AG04449 (cell line): Measurements from ENCODE around the gene GRAMD4.
"Not testable (repeated sequence)": the region's sequence is repeated elsewhere in the genome, so short reads cannot be mapped to it uniquely, and the experiment has no call there.

Experiments
- CTCF ChIA-PET: fragments of 350-600 bp; formaldehyde crosslinking; extraction: SDS; loops from one replicate; lab custom pipeline; 2021; ENCODE audit warnings: antibody characterized with exemption; lab: Yijun Ruan, JAX
- POLR2A ChIA-PET: fragments of 400-600, 350-600 bp; formaldehyde crosslinking; extraction: SDS; loops from one replicate; lab custom pipeline; 2020; ENCODE audit warnings: antibody characterized with exemption, inconsistent platforms; lab: Yijun Ruan, JAX
- DNase-seq: peaks from one replicate; pipeline ENCODE4 v3.0.0-alpha.2; 2010; ENCODE audit warnings: low read depth, low spot score
- H3K4me3 ChIP-seq: 2 replicates; pipeline ENCODE4 v1.5.1; 2011; ENCODE audit warnings: low read depth, mild to moderate bottlenecking, control low read depth, low read length
- TF ChIP-seq, protein P1 (sequence below): IDR thresholded peaks from one replicate; pipeline ENCODE4 v1.5.1; 2011; ENCODE audit warnings: mild to moderate bottlenecking, moderate library complexity, low read length, control low read depth, inconsistent platforms; ENCODE audit not compliant: insufficient read depth; ENCODE audit errors: missing control alignments

Gene GRAMD4

DNA sequence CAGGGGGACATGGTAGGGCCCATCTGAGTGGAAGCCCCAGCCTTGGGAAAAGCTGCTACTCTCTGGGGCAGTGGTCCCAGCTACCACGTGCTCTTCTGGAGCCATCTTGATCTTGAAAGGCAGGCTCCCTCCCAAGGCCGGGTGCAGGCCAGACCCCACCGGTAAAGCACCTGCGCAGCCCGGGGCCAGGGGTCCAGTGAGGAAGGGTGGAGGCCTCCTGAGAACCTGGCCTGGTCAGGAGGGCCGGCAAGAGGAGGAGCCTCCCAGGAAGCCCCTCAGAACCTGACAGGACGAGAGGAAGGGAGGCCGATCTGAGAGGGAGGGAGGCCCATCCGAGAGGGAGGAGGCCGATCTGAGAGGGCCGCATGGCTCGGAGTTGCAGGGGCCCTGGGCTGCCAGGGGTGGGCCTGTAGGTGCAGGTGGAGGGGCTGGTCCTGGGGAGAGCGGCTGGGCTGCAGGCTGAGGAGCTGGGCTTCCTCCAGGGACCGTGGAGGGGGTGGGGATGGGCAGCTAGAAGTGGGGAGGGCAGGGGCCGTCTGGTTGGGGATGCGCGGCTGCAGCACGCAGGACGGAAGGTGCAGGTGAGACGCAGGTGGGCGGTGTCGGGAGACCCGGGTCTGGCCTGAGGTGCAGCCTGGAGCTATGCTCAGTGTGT is 529 bp downstream of the GRAMD4 start:
- CTCF ChIA-PET: no interaction called here
- TF ChIP-seq, protein P1, sequence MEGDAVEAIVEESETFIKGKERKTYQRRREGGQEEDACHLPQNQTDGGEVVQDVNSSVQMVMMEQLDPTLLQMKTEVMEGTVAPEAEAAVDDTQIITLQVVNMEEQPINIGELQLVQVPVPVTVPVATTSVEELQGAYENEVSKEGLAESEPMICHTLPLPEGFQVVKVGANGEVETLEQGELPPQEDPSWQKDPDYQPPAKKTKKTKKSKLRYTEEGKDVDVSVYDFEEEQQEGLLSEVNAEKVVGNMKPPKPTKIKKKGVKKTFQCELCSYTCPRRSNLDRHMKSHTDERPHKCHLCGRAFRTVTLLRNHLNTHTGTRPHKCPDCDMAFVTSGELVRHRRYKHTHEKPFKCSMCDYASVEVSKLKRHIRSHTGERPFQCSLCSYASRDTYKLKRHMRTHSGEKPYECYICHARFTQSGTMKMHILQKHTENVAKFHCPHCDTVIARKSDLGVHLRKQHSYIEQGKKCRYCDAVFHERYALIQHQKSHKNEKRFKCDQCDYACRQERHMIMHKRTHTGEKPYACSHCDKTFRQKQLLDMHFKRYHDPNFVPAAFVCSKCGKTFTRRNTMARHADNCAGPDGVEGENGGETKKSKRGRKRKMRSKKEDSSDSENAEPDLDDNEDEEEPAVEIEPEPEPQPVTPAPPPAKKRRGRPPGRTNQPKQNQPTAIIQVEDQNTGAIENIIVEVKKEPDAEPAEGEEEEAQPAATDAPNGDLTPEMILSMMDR: no peak
- H3K4me3 ChIP-seq: no peak overlapping the region
- DNase-seq: no peak
- POLR2A ChIA-PET: no interaction called here

DNA sequence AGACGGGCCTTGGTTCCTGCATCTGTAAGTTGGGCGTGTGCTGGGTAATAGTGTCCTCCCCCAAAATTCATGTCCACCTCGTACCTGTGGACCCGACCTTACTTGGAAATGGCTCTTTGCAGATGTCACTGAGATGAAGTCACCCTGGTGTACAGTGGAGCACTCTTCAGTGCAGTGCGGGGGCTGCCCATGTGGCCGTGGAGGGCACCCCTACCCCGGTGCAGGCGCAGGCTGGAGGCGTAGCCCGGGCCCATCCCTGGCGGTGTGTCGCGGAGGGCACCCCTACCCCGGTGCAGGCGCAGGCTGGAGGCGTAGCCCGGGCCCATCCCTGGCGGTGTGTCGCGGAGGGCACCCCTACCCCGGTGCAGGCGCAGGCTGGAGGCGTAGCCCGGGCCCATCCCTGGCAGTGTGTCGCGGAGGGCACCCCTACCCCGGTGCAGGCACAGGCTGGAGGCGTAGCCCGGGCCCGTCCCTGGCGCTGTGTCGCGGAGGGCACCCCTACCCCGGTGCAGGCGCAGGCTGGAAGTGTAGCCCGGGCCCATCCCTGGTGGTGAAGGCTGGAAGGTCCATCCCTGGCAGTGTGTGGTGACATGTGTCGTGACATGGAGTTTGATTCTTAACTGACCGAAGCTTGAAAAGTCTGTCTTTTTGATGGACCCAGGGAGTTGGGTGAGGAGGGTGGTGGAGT is 1.2 kb downstream of the GRAMD4 start:
- DNase-seq, H3K4me3 ChIP-seq, CTCF ChIA-PET, POLR2A ChIA-PET: not testable (repeated sequence)

DNA sequence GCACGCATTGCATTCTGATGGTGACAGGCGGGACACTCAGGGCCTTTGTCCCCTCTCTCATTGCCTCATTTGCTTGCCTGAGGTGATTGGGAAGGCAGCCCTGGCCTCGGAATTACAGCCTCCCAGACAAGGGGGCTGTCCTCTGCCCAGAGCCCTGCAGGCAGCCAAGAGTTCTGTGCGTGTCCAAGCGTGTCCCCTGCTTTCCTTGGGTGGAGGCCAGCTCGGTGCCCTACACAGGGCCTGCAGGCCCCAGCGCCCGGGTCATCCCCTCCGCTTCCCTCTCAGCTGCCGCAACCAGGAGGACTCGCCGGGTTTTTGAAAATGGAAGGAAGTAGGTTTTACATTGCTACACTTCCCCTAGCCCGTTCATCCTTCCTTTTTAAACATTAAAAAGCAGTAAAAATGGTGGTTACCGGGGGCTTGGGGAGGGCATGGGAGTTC is 1.9 kb downstream of the GRAMD4 start:
- ChIA-PET CTCF (no interaction called here), POLR2A (no interaction called here)
- TF ChIP-seq, protein P1: no peak
- H3K4me3 ChIP-seq: no peak overlapping the region
- no peak for DNase-seq

DNA sequence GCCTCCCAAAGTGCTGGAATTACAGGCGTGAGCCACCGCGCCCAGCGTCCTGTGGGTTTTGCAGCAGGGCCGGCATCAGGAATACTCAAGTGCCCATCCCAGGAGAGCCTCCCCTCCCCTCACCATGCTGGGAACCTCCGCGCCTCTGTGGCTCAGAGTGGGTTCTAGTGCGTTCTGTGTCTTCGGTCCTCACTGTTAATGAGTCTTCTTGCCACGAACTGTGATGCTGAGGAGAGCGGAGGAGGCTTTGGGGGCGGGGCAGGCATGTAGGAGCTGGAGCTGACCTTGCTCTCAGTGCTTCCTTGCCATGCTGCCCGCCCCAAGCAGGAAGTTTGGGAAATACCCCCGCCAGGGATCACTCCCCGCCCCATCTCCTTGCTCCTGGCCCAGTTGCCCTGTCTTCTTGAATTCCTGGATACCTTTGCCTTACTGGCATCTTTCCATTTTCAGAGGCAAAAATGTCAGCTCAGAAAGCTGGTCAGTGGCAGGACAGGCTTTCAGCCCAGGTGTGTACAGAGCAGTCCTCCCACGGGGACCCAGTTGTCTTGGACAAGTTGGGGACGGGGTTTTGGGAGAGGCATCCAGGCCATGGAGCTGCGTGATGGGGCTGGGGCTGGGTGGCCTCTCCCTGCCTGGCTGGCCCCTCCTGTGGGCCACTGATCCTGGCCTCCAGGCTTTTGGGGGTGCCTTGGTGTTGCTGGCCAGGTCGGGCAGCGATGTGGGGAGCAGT is 5.1 kb downstream of the GRAMD4 start:
- CTCF ChIA-PET: no interaction called here
- no peak for DNase-seq
- POLR2A ChIA-PET: no interaction called here
- TF ChIP-seq, protein P1: no peak
- no peak overlapping the region for H3K4me3 ChIP-seq

DNA sequence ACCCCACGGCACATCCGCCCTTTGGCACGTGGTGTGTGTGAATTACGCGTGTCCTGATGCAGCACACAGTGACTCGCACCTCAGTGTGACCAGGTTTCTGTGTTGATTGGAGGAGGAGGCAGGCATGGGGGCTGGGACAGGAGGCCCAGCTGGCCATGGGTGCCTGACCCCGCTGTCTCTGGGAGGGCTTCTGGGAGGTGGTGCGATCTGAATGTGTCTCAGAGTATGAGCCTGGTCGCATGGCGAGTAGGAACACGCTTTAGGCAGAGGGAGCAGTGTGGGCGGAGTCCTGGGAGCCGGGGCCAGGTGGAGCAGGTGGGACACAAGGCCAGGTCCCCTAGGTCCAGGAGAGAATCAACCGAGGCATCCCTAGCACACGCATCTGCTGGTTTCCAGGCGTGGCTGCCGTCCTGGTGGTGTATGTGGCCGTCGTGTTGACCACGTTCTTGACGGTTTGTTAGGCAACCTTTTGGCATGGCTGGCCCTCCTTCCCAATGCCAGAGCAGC is 5.7 kb downstream of the GRAMD4 start:
- ChIA-PET POLR2A (no interaction called here), CTCF (no interaction called here)
- DNase-seq: no peak
- TF ChIP-seq, protein P1: no peak
- no peak overlapping the region for H3K4me3 ChIP-seq

DNA sequence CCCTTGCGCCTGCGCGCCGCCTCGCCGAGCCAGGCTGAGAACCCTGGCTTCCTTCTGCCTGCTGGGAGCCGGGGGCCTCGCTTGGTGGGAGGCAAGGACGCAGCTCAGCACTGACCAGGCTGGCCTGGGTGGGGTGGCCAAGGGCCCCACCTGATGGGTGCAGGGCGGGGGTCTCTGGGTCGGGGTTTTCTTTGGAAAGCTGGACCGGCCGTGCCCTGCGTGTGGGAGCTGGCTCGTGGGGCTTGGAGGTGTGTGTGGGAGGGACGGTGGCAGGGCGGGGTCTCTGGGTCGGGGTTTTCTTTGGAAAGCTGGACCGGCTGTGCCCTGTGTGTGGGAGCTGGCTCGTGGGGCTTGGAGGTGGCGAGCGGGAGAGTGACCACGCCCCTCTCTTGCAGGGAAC is 6.2 kb downstream of the GRAMD4 start:
- no peak for DNase-seq
- H3K4me3 ChIP-seq: no peak overlapping the region
- TF ChIP-seq, protein P1: no peak
- POLR2A ChIA-PET: no interaction called here
- CTCF ChIA-PET: no interaction called here
